GM19455 (cell line): Measurements from ENCODE around the gene SLC2A5.

Experiments
- ATAC-seq: cut with Tn5 transposase; IDR thresholded peaks from one replicate; pipeline ENCODE4 v1.9.1; 2021; ENCODE audit not compliant: unreplicated experiment

The SLC2A5 gene

GRCh38 chr1:9093581-9093980 lies 24.1 kb upstream of the SLC2A5 start:
- no peak for ATAC-seq

- no peak for ATAC-seq
Measured at GRCh38 chr1:9093091-9093490, 23.7 kb upstream of the SLC2A5 start.

- ATAC-seq, result no peak
Measured at GRCh38 chr1:9088807-9089206, 19.4 kb upstream of the SLC2A5 start.

GRCh38 chr1:9087411-9088125 lies 18.1 kb upstream of the SLC2A5 start:
- ATAC-seq, result no peak

GRCh38 chr1:9086796-9087195 lies 17.4 kb upstream of the SLC2A5 start:
- ATAC-seq, result no peak

- ATAC-seq, result no peak
Measured at GRCh38 chr1:9086045-9086444, 16.6 kb upstream of the SLC2A5 start.

- no peak for ATAC-seq
Measured at GRCh38 chr1:9085306-9085940, 16.0 kb upstream of the SLC2A5 start.

GRCh38 chr1:9084906-9085305 lies 15.5 kb upstream of the SLC2A5 start:
- no peak for ATAC-seq

GRCh38 chr1:9081473-9081872 lies 12.0 kb upstream of the SLC2A5 start:
- ATAC-seq, result no peak

- no peak for ATAC-seq
Measured at GRCh38 chr1:9080705-9081291, 11.4 kb upstream of the SLC2A5 start.

GRCh38 chr1:9079988-9080704 lies 10.7 kb upstream of the SLC2A5 start:
- peak; percentile 37 for ATAC-seq

GRCh38 chr1:9078752-9079500 lies 9.5 kb upstream of the SLC2A5 start:
- no peak for ATAC-seq

- no peak for ATAC-seq
Measured at GRCh38 chr1:9078015-9078751, 8.7 kb upstream of the SLC2A5 start.

- ATAC-seq, result no peak
Measured at GRCh38 chr1:9075022-9075421, 5.6 kb upstream of the SLC2A5 start.

GRCh38 chr1:9073143-9073542 lies 3.7 kb upstream of the SLC2A5 start:
- no peak for ATAC-seq

- no peak for ATAC-seq
Measured at GRCh38 chr1:9071554-9072235, 2.3 kb upstream of the SLC2A5 start.

GRCh38 chr1:9070486-9070885 lies 1.1 kb upstream of the SLC2A5 start:
- no peak for ATAC-seq

- ATAC-seq, result no peak
Measured at GRCh38 chr1:9068981-9069325, 482 bp downstream of the SLC2A5 start.

- ATAC-seq, result no peak
Measured at GRCh38 chr1:9066945-9067807, 2.3 kb downstream of the SLC2A5 start.
